OCI-LY7 (cell line): ENCODE data around the gene RNF182.

Experiments used
- EZH2phosphoT487 ChIP-seq: fragments of 200-600 bp; sonication (generic); IDR thresholded peaks from 2 replicates; pipeline ENCODE4 v1.6.1; 2018; ENCODE audit warnings: low read depth, borderline replicate concordance, mild to moderate bottlenecking, mixed run types, antibody characterized with exemption, low read length, moderate library complexity, mixed read lengths
- TF ChIP-seq, protein P1 (sequence below): fragments of 200-600 bp; sonication (generic); conservative IDR thresholded peaks from 2 replicates; pipeline ENCODE4 v1.5.1; 2014; ENCODE audit warnings: mild to moderate bottlenecking, antibody characterized with exemption, low read length, moderate library complexity, mixed read lengths

DNA sequence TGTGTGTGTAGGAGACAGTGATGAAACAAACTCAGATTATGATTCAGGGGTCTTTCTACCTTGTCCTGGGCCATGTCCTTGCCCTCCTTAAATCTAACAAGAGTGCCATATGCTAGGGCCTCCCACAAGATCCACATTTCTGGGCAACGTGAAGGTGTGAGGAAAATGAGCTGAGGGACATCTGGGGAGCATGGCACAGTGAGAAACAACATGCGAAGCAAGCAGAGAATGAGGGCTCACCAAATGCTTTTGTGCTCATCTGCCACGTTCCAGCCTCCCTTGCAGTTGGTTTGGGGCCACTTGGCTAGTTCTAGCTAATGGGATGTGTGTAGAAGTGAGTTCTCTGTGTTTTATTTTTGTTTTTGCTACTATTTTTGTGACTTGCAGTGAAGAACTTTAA lies 21.4 kb upstream of the RNF182 start:
- TF ChIP-seq, protein P1, sequence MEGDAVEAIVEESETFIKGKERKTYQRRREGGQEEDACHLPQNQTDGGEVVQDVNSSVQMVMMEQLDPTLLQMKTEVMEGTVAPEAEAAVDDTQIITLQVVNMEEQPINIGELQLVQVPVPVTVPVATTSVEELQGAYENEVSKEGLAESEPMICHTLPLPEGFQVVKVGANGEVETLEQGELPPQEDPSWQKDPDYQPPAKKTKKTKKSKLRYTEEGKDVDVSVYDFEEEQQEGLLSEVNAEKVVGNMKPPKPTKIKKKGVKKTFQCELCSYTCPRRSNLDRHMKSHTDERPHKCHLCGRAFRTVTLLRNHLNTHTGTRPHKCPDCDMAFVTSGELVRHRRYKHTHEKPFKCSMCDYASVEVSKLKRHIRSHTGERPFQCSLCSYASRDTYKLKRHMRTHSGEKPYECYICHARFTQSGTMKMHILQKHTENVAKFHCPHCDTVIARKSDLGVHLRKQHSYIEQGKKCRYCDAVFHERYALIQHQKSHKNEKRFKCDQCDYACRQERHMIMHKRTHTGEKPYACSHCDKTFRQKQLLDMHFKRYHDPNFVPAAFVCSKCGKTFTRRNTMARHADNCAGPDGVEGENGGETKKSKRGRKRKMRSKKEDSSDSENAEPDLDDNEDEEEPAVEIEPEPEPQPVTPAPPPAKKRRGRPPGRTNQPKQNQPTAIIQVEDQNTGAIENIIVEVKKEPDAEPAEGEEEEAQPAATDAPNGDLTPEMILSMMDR, result no peak
- no peak for TF ChIP-seq EZH2phosphoT487
